22Rv1 (cell line): ENCODE results near the gene SORL1.

Experiments used
- CTCF ChIP-seq: fragments of 450-650 bp; IDR thresholded peaks from 2 replicates; pipeline ENCODE4 v1.5.1; 2017; ENCODE audit warnings: mild to moderate bottlenecking
- ZFX ChIP-seq: fragments of 450-650 bp; IDR thresholded peaks from 2 replicates; pipeline ENCODE4 v1.6.1; 2017; ENCODE audit warnings: antibody characterized with exemption, borderline replicate concordance

GRCh38 chr11:121415856-121416255, 36.3 kb upstream of the SORL1 start:
- TF ChIP-seq CTCF (no peak), ZFX (no peak)
